Measurements from ENCODE around the gene SH3BP4. TPM values are rescaled to one million over a fixed set of nuclear protein-coding genes. Genes with fewer than 3 reads are reported as not detected.

SH3BP4 gene
- total and polyA plus RNA-seq, 8 donors: 24.1 to 35.0 (median 28.6) TPM

DNA sequence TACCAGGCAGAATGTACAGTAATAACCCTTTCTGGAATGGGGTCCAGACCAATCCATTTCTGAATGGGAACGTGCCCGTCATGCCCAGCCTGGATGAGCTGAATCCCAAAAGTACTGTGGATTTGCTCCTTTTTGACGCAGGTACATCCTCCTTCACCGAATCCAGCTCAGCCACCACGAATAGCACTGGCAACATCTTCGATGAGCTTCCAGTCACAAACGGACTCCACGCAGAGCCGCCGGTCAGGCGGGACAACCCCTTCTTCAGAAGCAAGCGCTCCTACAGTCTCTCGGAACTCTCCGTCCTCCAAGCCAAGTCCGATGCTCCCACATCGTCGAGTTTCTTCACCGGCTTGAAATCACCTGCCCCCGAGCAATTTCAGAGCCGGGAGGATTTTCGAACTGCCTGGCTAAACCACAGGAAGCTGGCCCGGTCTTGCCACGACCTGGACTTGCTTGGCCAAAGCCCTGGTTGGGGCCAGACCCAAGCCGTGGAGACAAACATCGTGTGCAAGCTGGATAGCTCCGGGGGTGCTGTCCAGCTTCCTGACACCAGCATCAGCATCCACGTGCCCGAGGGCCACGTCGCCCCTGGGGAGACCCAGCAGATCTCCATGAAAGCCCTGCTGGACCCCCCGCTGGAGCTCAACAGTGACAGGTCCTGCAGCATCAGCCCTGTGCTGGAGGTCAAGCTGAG is 89.6 kb downstream of the SH3BP4 start:
- Histone ChIP-seq H3K4me1 (peaks cover 0 to 16% of the 10 kb centered on the region in 2 donors), H3K9me3 (no peaks in the 10 kb centered on the region), H3K36me3 (peaks cover 0 to 27% of the 10 kb centered on the region in 2 donors), H3K27me3 (no peaks in the 10 kb centered on the region), H3K27ac (no peak overlapping the region), H3K4me3 (no peak overlapping the region)
- TF ChIP-seq, protein P1, sequence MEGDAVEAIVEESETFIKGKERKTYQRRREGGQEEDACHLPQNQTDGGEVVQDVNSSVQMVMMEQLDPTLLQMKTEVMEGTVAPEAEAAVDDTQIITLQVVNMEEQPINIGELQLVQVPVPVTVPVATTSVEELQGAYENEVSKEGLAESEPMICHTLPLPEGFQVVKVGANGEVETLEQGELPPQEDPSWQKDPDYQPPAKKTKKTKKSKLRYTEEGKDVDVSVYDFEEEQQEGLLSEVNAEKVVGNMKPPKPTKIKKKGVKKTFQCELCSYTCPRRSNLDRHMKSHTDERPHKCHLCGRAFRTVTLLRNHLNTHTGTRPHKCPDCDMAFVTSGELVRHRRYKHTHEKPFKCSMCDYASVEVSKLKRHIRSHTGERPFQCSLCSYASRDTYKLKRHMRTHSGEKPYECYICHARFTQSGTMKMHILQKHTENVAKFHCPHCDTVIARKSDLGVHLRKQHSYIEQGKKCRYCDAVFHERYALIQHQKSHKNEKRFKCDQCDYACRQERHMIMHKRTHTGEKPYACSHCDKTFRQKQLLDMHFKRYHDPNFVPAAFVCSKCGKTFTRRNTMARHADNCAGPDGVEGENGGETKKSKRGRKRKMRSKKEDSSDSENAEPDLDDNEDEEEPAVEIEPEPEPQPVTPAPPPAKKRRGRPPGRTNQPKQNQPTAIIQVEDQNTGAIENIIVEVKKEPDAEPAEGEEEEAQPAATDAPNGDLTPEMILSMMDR (IDR thresholded peaks at IDR 0.05): no peak
- intact Hi-C loops (cut with DNase I): no loop called here
- DNase-seq (no peak), ATAC-seq (no peak)

- TF ChIP-seq, protein P1 (IDR thresholded peaks at IDR 0.05): no peak
- DNase-seq (no peak), ATAC-seq (no peak)
- no peak overlapping the region for H3K27ac ChIP-seq
- H3K4me1 ChIP-seq: peaks cover 0 to 16% of the 10 kb centered on the region in 2 donors
- H3K36me3 ChIP-seq: peaks cover 0 to 27% of the 10 kb centered on the region in 2 donors
- H3K27me3 ChIP-seq: no peaks in the 10 kb centered on the region
- intact Hi-C loops (cut with DNase I): no loop called here
- H3K9me3 ChIP-seq: no peaks in the 10 kb centered on the region
- no peak overlapping the region for H3K4me3 ChIP-seq
These were observed 90.2 kb downstream of the SH3BP4 start for GRCh38 chr2:235041918-235042575.

- DNase-seq (no peak), ATAC-seq (no peak)
- Histone ChIP-seq H3K9me3 (no peaks in the 10 kb centered on the region), H3K27ac (no peak overlapping the region), H3K4me3 (no peak overlapping the region), H3K36me3 (peaks cover 0 to 27% of the 10 kb centered on the region in 2 donors), H3K27me3 (no peaks in the 10 kb centered on the region), H3K4me1 (peaks cover 0 to 16% of the 10 kb centered on the region in 2 donors)
- intact Hi-C loops (cut with DNase I): no loop called here
- TF ChIP-seq, protein P1 (IDR thresholded peaks at IDR 0.05): no peak
These were observed 91.0 kb downstream of the SH3BP4 start for GRCh38 chr2:235042576-235043515.

DNA sequence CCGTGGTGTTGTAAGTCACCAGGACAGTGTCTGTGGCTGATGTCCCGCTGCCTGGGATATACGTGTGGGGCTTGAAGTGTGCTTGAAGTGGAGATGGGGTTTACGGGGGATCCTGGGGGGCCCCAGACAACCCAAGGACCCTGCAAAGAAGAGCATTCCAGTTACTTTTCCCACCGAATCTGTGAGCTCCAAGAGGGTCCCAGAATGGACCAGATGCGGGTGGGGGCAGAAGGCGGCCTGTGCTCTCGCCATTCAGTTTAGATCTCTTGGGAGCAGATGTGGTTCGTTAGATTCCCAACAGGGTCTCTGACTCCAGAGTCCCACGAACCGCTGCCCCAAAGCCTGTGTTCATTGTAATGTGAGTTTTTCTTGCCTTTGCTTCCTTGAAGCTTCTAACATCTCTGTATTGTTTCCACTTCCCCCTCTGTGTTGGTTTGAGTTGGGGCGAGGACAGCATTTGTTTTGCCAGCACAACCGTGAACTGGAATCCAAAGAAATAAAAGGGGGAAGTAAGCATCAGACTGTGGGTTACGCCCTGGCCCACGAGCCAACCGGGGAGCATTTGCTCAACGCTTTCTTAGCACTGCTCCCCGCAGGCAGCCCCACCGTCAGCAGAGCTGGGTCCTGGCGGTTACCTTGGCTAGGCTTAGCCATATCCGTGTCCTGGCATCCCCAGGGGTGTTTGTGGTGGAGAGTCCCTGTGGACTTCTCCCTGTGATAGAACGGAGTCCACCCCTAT is 92.1 kb downstream of the SH3BP4 start:
- Histone ChIP-seq H3K36me3 (peaks cover 0 to 27% of the 10 kb centered on the region in 2 donors), H3K27ac (peak overlapping the region in 1 of 2 donors; percentile 20), H3K9me3 (no peaks in the 10 kb centered on the region), H3K27me3 (no peaks in the 10 kb centered on the region), H3K4me1 (peaks cover 0 to 21% of the 10 kb centered on the region in 2 donors), H3K4me3 (no peak overlapping the region)
- TF ChIP-seq, protein P1 (IDR thresholded peaks at IDR 0.05): no peak
- DNase-seq (peak in 1 of 4 donors; percentile 60), ATAC-seq (peak; percentile 62)
- intact Hi-C loops (cut with DNase I): no loop called here
